ENCODE data around the gene CAMTA2.

Gene CAMTA2

GRCh38 chr17:4947010-4947410 is 40.5 kb downstream of the CAMTA2 start:
- DNase-seq (ENCODE audit: low read depth): no peak
- H3K4me3 ChIP-seq (ENCODE audit: low read depth, low read length): peak overlapping the region; percentile 81
- TF ChIP-seq, protein P1, sequence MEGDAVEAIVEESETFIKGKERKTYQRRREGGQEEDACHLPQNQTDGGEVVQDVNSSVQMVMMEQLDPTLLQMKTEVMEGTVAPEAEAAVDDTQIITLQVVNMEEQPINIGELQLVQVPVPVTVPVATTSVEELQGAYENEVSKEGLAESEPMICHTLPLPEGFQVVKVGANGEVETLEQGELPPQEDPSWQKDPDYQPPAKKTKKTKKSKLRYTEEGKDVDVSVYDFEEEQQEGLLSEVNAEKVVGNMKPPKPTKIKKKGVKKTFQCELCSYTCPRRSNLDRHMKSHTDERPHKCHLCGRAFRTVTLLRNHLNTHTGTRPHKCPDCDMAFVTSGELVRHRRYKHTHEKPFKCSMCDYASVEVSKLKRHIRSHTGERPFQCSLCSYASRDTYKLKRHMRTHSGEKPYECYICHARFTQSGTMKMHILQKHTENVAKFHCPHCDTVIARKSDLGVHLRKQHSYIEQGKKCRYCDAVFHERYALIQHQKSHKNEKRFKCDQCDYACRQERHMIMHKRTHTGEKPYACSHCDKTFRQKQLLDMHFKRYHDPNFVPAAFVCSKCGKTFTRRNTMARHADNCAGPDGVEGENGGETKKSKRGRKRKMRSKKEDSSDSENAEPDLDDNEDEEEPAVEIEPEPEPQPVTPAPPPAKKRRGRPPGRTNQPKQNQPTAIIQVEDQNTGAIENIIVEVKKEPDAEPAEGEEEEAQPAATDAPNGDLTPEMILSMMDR (IDR thresholded peaks at IDR 0.05; ENCODE audit: insufficient read depth, low read depth, low read length, missing control alignments): no peak

GRCh38 chr17:4946312-4946976 is 41.0 kb downstream of the CAMTA2 start:
- TF ChIP-seq, protein P1 (IDR thresholded peaks at IDR 0.05; ENCODE audit: insufficient read depth, low read depth, low read length, missing control alignments): no peak
- DNase-seq (ENCODE audit: low read depth): peak; percentile 58

GRCh38 chr17:4945944-4946280 is 41.6 kb downstream of the CAMTA2 start:
- DNase-seq (ENCODE audit: low read depth): no peak
- TF ChIP-seq, protein P1 (IDR thresholded peaks at IDR 0.05; ENCODE audit: insufficient read depth, low read depth, low read length, missing control alignments): no peak
- H3K4me3 ChIP-seq (ENCODE audit: low read depth, low read length): peak overlapping the region; percentile 81

More at GRCh38 chr17:4946312-4946976, 41.0 kb downstream of the CAMTA2 start:
- H3K4me3 ChIP-seq (ENCODE audit: low read depth, low read length): peak overlapping the region; percentile 81

GRCh38 chr17:4945176-4945943 is 42.1 kb downstream of the CAMTA2 start:
- peak; percentile 91 for DNase-seq (ENCODE audit: low read depth)
- H3K4me3 ChIP-seq (ENCODE audit: low read depth, low read length): peak overlapping the region; percentile 81
- TF ChIP-seq, protein P1 (IDR thresholded peaks at IDR 0.05; ENCODE audit: insufficient read depth, low read depth, low read length, missing control alignments): no peak

DNA sequence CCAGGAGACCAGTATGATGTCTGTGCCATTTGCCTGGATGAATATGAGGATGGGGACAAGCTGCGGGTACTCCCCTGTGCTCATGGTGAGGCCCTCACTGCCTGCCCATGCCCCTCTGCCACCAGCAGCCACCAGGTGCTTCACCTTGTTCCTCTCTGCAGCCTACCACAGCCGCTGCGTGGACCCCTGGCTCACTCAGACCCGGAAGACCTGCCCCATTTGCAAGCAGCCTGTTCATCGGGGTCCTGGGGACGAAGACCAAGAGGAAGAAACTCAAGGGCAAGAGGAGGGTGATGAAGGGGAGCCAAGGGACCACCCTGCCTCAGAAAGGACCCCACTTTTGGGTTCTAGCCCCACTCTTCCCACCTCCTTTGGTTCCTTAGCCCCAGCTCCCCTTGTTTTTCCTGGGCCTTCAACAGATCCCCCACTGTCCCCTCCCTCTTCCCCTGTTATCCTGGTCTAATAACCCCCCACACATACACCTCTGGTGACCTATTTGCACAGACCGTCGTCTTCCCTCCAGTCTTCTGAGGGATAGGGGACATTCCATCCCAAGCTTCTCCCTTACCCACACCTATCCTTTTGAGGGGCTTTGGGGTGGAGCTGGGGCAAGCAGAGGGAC is 42.8 kb downstream of the CAMTA2 start:
- peak; percentile 75 for DNase-seq (ENCODE audit: low read depth)
- peak overlapping the region; percentile 81 for H3K4me3 ChIP-seq (ENCODE audit: low read depth, low read length)
- TF ChIP-seq, protein P1 (IDR thresholded peaks at IDR 0.05; ENCODE audit: insufficient read depth, low read depth, low read length, missing control alignments): no peak

DNA sequence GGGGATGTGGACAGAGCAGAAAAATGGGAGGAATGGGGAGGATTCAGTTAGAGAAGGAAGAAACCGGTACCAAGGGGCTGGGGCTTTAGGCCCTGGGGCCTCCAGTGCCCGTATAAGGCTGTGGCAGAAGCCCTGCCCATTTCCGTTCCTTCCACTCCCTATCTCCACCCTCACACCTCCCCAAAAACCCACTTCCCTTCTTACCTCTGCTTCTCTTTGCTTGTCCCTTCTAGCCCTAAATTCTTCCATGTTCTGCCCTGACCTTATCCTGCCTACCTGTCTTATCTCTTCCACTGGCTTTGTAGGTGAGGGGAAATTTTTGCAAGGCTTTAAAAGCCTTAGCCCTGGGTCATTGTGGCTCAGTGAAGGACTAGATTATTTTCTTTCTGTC is 43.3 kb downstream of the CAMTA2 start:
- H3K4me3 ChIP-seq (ENCODE audit: low read depth, low read length): peak overlapping the region; percentile 81
- DNase-seq (ENCODE audit: low read depth): peak; percentile 87
- TF ChIP-seq, protein P1 (IDR thresholded peaks at IDR 0.05; ENCODE audit: insufficient read depth, low read depth, low read length, missing control alignments): no peak
